ENCODE data around the gene HIGD1A. TPM values are rescaled to one million over a fixed set of nuclear protein-coding genes. Genes with fewer than 3 reads are reported as not detected.

The HIGD1A gene
- total and polyA plus RNA-seq, 9 of the 15 experiments (the other 6 are each of a cell fraction or from before 2014, with no cell fraction given) = 165 to 1,185 (median 333) TPM

DNA sequence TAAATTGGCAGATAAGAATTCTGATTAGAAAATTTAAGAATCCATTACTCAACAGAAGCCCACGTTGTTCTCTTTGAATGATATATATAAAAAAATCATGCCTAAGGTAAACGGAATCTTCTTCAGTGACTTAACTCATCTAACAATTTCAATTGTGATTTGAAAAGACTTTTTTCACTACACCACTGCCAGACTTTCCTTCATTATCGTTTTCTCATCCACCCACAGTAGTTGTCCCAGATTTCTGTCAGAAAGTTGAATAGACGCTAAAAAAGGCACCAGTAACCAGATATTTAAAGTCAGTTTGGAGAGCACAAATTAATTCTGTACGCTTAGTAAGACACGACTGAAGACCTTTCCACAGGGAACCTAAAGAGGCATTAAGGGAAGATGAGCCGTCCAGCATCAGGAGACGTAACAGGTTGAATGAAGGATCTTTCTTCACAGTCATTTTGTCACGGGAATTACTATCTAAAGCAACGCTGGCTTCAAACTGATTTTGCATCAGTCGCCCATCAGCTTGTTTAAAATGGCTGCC is 1.3 kb downstream of the HIGD1A start (continued):
- TF ChIP-seq, protein P1, sequence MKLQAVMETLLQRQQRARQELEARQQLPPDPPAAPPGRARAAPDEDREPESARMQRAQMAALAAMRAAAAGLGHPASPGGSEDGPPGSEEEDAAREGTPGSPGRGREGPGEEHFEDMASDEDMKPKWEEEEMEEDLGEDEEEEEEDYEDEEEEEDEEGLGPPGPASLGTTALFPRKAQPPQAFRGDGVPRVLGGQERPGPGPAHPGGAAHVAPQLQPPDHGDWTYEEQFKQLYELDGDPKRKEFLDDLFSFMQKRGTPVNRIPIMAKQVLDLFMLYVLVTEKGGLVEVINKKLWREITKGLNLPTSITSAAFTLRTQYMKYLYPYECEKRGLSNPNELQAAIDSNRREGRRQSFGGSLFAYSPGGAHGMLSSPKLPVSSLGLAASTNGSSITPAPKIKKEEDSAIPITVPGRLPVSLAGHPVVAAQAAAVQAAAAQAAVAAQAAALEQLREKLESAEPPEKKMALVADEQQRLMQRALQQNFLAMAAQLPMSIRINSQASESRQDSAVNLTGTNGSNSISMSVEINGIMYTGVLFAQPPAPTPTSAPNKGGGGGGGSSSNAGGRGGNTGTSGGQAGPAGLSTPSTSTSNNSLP (IDR thresholded peaks at IDR 0.05; ENCODE audit: borderline replicate concordance, low read depth, low read length) = no peak
- no peak for TF ChIP-seq ZFP36 (IDR thresholded peaks at IDR 0.05; ENCODE audit: low read depth, low read length, partially characterized antibody)
- 0 out of 4 replicates have a peak, but pooled peaks of 1 of the 2 experiments have one; percentile 10 for TF ChIP-seq KDM1A (IDR thresholded peaks at IDR 0.05)
- TF ChIP-seq CHD7 (IDR thresholded peaks at IDR 0.05; ENCODE audit: low read depth, low read length) = no peak
- no peak for TF ChIP-seq GABPB1 (CRISPR knock-in tag; IDR thresholded peaks at IDR 0.05)
- TF ChIP-seq KDM5B (IDR thresholded peaks at IDR 0.05; ENCODE audit: insufficient replicate concordance, low read depth, low read length) = no peak
- no peak for TF ChIP-seq EZH2 (IDR thresholded peaks at IDR 0.05; ENCODE audit: borderline replicate concordance, low read depth, low read length)
- TF ChIP-seq, protein P2, sequence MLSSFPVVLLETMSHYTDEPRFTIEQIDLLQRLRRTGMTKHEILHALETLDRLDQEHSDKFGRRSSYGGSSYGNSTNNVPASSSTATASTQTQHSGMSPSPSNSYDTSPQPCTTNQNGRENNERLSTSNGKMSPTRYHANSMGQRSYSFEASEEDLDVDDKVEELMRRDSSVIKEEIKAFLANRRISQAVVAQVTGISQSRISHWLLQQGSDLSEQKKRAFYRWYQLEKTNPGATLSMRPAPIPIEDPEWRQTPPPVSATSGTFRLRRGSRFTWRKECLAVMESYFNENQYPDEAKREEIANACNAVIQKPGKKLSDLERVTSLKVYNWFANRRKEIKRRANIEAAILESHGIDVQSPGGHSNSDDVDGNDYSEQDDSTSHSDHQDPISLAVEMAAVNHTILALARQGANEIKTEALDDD (IDR thresholded peaks at IDR 0.05) = no peak
- TF ChIP-seq IFI16 (CRISPR knock-in tag; IDR thresholded peaks at IDR 0.05) = no peak
- TF ChIP-seq ZNF586 (CRISPR knock-in tag; conservative IDR thresholded peaks at IDR 0.05) = no peak
- no peak for TF ChIP-seq ZNF311 (CRISPR knock-in tag; IDR thresholded peaks at IDR 0.05)
- TF ChIP-seq, protein P3, sequence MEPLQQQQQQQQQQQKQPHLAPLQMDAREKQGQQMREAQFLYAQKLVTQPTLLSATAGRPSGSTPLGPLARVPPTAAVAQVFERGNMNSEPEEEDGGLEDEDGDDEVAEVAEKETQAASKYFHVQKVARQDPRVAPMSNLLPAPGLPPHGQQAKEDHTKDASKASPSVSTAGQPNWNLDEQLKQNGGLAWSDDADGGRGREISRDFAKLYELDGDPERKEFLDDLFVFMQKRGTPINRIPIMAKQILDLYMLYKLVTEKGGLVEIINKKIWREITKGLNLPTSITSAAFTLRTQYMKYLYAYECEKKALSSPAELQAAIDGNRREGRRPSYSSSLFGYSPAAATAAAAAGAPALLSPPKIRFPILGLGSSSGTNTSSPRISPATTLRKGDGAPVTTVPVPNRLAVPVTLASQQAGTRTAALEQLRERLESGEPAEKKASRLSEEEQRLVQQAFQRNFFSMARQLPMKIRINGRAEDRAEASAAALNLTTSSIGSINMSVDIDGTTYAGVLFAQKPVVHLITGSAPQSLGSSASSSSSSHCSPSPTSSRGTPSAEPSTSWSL (CRISPR knock-in tag; IDR thresholded peaks at IDR 0.05; ENCODE audit: borderline replicate concordance) = no peak
